ENCODE measurements around the gene ABCG4.

DNA sequence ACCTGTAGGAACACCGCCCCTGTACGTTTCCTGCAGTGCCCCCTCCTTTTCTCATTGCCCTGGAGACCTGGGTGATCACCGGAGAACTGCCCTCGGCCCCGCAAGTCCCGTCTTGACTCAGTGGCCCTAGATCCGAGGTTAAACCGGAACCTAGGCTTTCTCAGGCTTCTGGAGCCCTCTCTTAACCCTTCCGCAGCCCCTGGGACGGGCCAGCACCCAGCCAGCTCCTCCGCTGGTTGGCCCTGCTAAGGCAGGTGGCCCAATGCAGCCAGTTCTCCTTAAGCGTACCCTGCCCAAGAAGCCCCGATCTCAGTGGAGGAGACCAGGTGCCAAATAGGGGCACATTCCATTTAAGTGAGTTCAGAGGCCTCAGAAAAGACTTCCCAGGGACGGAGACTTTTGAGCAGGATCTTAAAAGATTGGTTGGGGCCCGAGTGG lies 20.4 kb downstream of the ABCG4 start:
- TF ChIP-seq, protein P1, sequence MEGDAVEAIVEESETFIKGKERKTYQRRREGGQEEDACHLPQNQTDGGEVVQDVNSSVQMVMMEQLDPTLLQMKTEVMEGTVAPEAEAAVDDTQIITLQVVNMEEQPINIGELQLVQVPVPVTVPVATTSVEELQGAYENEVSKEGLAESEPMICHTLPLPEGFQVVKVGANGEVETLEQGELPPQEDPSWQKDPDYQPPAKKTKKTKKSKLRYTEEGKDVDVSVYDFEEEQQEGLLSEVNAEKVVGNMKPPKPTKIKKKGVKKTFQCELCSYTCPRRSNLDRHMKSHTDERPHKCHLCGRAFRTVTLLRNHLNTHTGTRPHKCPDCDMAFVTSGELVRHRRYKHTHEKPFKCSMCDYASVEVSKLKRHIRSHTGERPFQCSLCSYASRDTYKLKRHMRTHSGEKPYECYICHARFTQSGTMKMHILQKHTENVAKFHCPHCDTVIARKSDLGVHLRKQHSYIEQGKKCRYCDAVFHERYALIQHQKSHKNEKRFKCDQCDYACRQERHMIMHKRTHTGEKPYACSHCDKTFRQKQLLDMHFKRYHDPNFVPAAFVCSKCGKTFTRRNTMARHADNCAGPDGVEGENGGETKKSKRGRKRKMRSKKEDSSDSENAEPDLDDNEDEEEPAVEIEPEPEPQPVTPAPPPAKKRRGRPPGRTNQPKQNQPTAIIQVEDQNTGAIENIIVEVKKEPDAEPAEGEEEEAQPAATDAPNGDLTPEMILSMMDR (IDR thresholded peaks at IDR 0.05), result no peak
- peak in 1 of 3 donors; percentile 33 for TF ChIP-seq POLR2A (IDR thresholded peaks at IDR 0.05)
